Smooth muscle cell (in vitro differentiated cells): ENCODE results near the gene AKR7A2. TPM values are rescaled to one million over a fixed set of nuclear protein-coding genes. Genes with fewer than 3 reads are reported as not detected.

Experiments
- DNase-seq: peaks from one replicate; lab custom pipeline; 2025; ENCODE audit not compliant: unreplicated experiment; lab: John Stamatoyannopoulos, UW
- H2AFZ ChIP-seq: fragments of 200-600 bp; sonication (generic); 2 replicates; pipeline ENCODE4 v1.6.0; 2016; ENCODE audit warnings: antibody characterized with exemption, low read depth, mild to moderate bottlenecking
- H3F3A ChIP-seq: fragments of 200-600 bp; sonication (generic); 2 replicates; pipeline ENCODE4 v1.6.0; 2017; ENCODE audit warnings: antibody characterized with exemption, low read depth
- H3K27ac ChIP-seq: fragments of 200-600 bp; sonication (generic); 2 replicates; pipeline ENCODE4 v1.5.1; 2016; ENCODE audit warnings: low read depth, mild to moderate bottlenecking
- H3K27me3 ChIP-seq: fragments of 200-600 bp; sonication (generic); 2 replicates; pipeline ENCODE4 v1.6.1; 2016; ENCODE audit warnings: low read depth, mild to moderate bottlenecking
- H3K36me3 ChIP-seq: fragments of 200-600 bp; sonication (generic); 2 replicates; pipeline ENCODE4 v1.5.1; 2016; ENCODE audit warnings: low read depth
- H3K4me1 ChIP-seq: fragments of 200-600 bp; sonication (generic); 2 replicates; pipeline ENCODE4 v1.5.1; 2016; ENCODE audit warnings: low read depth
- H3K4me2 ChIP-seq: fragments of 200-600 bp; sonication (generic); 2 replicates; pipeline ENCODE4 v1.6.0; 2016; ENCODE audit warnings: mild to moderate bottlenecking
- H3K4me3 ChIP-seq: fragments of 200-600 bp; sonication (generic); 2 replicates; pipeline ENCODE4 v1.5.1; 2016; ENCODE audit warnings: mild to moderate bottlenecking
- H3K79me2 ChIP-seq: fragments of 200-600 bp; sonication (generic); 2 replicates; pipeline ENCODE4 v1.6.0; 2016; ENCODE audit warnings: low read depth, mild to moderate bottlenecking
- H3K9ac ChIP-seq: fragments of 200-600 bp; sonication (generic); 2 replicates; pipeline ENCODE4 v1.6.0; 2016; ENCODE audit warnings: low read depth
- H3K9me3 ChIP-seq: fragments of 200-600 bp; sonication (generic); replicated peaks from 2 replicates; pipeline ENCODE4 v1.5.1; 2016; ENCODE audit warnings: low read depth
- H4K20me1 ChIP-seq: fragments of 200-600 bp; sonication (generic); 2 replicates; pipeline ENCODE4 v1.6.0; 2016; ENCODE audit warnings: low read depth
- WGBS: methylation state at CpG from one replicate; pipeline ENCODE4 v1.1.7; 2016; ENCODE audit warnings: low lambda C conversion rate; 5-methylcytosine and 5-hydroxymethylcytosine counted together
- polyA plus RNA-seq: library from polyadenylated mRNA; unstranded; fragments of >200 nt; fragmentation: Nextera tagmentation; extraction: Ambion mirVana; gene quantifications from 2 replicates; pipeline ENCODE4 v1.2.1, GENCODE V29; 2016
- total RNA-seq: library from RNA; depleted of rRNA; stranded (reverse); fragments of >200 nt; gene quantifications from 2 replicates; pipeline ENCODE4 v1.2.3, GENCODE V29; 2014
- TF ChIP-seq, protein P1 (sequence below): fragments of 200-600 bp; sonication (generic); IDR thresholded peaks from 2 replicates; pipeline ENCODE4 v1.5.1; 2017; ENCODE audit warnings: borderline replicate concordance, mild to moderate bottlenecking, antibody characterized with exemption; ENCODE audit not compliant: insufficient read depth, poor library complexity, severe bottlenecking

The AKR7A2 gene
- total and polyA plus RNA-seq, 2 experiments from 2014 or later, result 67.5 to 86.4 TPM

GRCh38 chr1:19315378-19316198 is 3.6 kb upstream of the AKR7A2 start:
- no peak for DNase-seq
- WGBS, result 74% methylated on average over 17 of the region's 17 CpGs

DNA sequence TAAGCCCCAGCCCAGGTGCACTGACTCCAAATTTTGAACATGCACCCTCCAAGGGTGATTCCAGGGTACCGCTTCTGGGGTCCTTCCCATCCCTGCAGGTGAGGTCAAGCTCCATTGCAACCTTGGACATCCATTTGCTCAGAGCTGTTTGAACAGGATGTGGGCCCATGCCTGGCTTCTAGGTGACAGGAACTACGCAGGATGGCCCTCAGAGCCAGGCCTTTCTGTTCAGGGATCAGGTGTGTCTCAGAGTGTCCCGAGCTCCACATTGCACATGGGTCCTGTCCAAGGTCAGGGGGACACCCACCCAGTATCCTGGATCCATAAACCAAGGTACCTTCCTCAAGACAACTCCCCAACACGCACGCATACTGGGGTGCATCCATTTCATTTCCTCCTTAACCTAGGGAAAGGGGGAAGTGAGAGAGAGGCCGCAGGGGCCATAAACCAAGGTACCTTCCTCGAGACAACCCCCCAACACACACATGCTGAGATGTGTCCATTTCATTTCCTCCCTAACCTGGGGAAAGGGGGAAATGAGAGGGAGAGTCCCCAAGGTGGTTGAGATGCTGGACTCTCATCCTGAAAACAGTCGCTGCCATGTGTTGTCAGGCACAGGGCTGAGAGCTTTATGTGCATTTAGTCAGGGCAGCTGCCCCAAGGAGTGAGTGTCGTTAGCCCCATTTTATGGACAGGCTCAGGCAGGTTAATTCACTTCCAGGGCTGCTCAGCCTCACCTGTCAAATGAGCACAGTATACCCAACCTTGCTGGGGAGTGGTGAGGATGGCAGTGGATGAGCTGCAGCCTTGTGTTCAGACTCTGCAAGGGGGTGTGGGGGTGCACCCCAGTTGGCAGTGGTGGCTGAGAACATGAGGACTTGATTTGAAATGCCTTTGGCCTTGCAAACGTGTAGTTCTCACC is 2.3 kb upstream of the AKR7A2 start:
- Histone ChIP-seq H2AFZ (no peak overlapping the region), H3K4me2 (no peak overlapping the region), H3K79me2 (peaks cover 4% of the 10 kb centered on the region)

More at GRCh38 chr1:19315378-19316198, 3.6 kb upstream of the AKR7A2 start:
- peaks cover 3% of the 10 kb centered on the region for H3K4me1 ChIP-seq
- H3F3A ChIP-seq, result no peaks in the 10 kb centered on the region
- H3K36me3 ChIP-seq, result no peaks in the 10 kb centered on the region
- H3K4me2 ChIP-seq, result peak overlapping the region; percentile 8
- H3K27me3 ChIP-seq, result no peaks in the 10 kb centered on the region
- no peak overlapping the region for H3K9ac ChIP-seq
- H4K20me1 ChIP-seq, result peaks cover 24% of the 10 kb centered on the region
- no peak overlapping the region for H3K27ac ChIP-seq
- H3K9me3 ChIP-seq, result no peaks in the 10 kb centered on the region
- H3K79me2 ChIP-seq, result no peaks in the 10 kb centered on the region
- TF ChIP-seq, protein P1, sequence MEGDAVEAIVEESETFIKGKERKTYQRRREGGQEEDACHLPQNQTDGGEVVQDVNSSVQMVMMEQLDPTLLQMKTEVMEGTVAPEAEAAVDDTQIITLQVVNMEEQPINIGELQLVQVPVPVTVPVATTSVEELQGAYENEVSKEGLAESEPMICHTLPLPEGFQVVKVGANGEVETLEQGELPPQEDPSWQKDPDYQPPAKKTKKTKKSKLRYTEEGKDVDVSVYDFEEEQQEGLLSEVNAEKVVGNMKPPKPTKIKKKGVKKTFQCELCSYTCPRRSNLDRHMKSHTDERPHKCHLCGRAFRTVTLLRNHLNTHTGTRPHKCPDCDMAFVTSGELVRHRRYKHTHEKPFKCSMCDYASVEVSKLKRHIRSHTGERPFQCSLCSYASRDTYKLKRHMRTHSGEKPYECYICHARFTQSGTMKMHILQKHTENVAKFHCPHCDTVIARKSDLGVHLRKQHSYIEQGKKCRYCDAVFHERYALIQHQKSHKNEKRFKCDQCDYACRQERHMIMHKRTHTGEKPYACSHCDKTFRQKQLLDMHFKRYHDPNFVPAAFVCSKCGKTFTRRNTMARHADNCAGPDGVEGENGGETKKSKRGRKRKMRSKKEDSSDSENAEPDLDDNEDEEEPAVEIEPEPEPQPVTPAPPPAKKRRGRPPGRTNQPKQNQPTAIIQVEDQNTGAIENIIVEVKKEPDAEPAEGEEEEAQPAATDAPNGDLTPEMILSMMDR, result no peak
- H3K4me3 ChIP-seq, result no peak overlapping the region
- no peak overlapping the region for H2AFZ ChIP-seq

DNA sequence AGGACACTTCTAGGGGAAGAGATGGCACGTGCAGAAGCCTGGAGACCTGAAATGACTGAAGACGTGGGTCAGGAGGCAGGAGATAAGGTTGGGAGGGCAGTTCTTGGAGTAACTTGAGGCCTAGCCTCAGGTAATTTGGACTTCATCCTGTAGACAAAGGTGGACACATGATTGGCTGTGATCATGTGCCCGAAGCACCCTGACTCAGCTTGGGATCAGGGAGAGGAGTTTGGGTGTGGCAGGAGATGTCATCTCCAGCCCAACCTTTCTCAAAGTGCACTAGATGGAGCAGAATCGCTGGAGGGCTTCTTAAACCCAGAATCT is 1.7 kb upstream of the AKR7A2 start:
- H3K4me1 ChIP-seq, result peaks cover 3% of the 10 kb centered on the region
- no peak overlapping the region for H3K9ac ChIP-seq
- H3K27me3 ChIP-seq, result no peaks in the 10 kb centered on the region
- H3K27ac ChIP-seq, result no peak overlapping the region
- H3K36me3 ChIP-seq, result no peaks in the 10 kb centered on the region
- WGBS, result 90% methylated on average over 4 of the region's 4 CpGs
- H3F3A ChIP-seq, result no peaks in the 10 kb centered on the region
- peaks cover 37% of the 10 kb centered on the region for H4K20me1 ChIP-seq
- H3K4me2 ChIP-seq, result peak overlapping the region; percentile 97
- peaks cover 4% of the 10 kb centered on the region for H3K79me2 ChIP-seq
- no peak for DNase-seq
- no peaks in the 10 kb centered on the region for H3K9me3 ChIP-seq
- H2AFZ ChIP-seq, result no peak overlapping the region
- no peak overlapping the region for H3K4me3 ChIP-seq
- TF ChIP-seq, protein P1, result no peak

More for the DNA sequence above, 2.3 kb upstream of the AKR7A2 start:
- Histone ChIP-seq H4K20me1 (peaks cover 34% of the 10 kb centered on the region), H3F3A (no peaks in the 10 kb centered on the region), H3K9me3 (no peaks in the 10 kb centered on the region), H3K9ac (no peak overlapping the region), H3K27ac (no peak overlapping the region), H3K36me3 (no peaks in the 10 kb centered on the region), H3K4me1 (peaks cover 3% of the 10 kb centered on the region), H3K27me3 (no peaks in the 10 kb centered on the region), H3K4me3 (no peak overlapping the region)
- TF ChIP-seq, protein P1, result no peak
- DNase-seq, result no peak
- 94% methylated on average over 10 of the region's 10 CpGs for WGBS
